Measurements from ENCODE around the gene MED27. TPM values are rescaled to one million over a fixed set of nuclear protein-coding genes. Genes with fewer than 3 reads are reported as not detected.

Gene MED27
- total RNA-seq, 1 donor: 25.7 TPM

DNA sequence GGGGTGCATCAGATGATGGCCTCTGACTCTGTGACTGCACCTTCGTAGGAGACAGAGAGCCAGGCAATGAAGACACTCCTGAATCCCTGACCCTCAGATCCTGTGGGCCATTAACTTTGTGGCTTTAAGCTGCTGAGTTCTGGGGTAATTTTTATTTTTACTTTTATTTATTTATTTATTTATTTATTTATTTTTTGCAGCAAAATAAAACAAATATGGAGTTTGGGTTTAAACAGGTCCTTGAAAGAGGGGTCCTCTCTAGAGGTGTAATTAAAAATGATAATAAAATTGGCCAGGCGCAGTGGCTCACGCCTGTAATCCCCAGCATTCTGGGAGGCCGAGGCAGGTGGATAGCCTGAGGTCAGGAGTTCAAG is 234.9 kb downstream of the MED27 start:
- H3K4me3 ChIP-seq (ENCODE audit: insufficient read depth, low read length): no peak overlapping the region
- H3K36me3 ChIP-seq (ENCODE audit: insufficient read depth, low read length): no peaks in the 10 kb centered on the region
- H3K4me2 ChIP-seq (ENCODE audit: insufficient read depth, low read length): no peak overlapping the region
- peaks cover 7% of the 10 kb centered on the region for H4K20me1 ChIP-seq (ENCODE audit: insufficient read depth, low read length)
- H2AFZ ChIP-seq (ENCODE audit: low read length): no peak overlapping the region
- TF ChIP-seq, protein P1, sequence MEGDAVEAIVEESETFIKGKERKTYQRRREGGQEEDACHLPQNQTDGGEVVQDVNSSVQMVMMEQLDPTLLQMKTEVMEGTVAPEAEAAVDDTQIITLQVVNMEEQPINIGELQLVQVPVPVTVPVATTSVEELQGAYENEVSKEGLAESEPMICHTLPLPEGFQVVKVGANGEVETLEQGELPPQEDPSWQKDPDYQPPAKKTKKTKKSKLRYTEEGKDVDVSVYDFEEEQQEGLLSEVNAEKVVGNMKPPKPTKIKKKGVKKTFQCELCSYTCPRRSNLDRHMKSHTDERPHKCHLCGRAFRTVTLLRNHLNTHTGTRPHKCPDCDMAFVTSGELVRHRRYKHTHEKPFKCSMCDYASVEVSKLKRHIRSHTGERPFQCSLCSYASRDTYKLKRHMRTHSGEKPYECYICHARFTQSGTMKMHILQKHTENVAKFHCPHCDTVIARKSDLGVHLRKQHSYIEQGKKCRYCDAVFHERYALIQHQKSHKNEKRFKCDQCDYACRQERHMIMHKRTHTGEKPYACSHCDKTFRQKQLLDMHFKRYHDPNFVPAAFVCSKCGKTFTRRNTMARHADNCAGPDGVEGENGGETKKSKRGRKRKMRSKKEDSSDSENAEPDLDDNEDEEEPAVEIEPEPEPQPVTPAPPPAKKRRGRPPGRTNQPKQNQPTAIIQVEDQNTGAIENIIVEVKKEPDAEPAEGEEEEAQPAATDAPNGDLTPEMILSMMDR (IDR thresholded peaks at IDR 0.05; ENCODE audit: extremely low read depth, low read depth, low read length): no peak
- no peak overlapping the region for H3K27ac ChIP-seq (ENCODE audit: low read depth, low read length)
- peaks cover 8% of the 10 kb centered on the region for H3K4me1 ChIP-seq (ENCODE audit: insufficient read depth, low read length)
- DNase-seq (ENCODE audit: insufficient read length, low spot score, missing footprints): peak; percentile 81
- no peaks in the 10 kb centered on the region for H3K79me2 ChIP-seq (ENCODE audit: insufficient read depth, low read length)
- no peaks in the 10 kb centered on the region for H3K9me3 ChIP-seq (ENCODE audit: low read depth, low read length)
- H3K27me3 ChIP-seq (ENCODE audit: insufficient read depth, low read length): peaks cover 18% of the 10 kb centered on the region

- Histone ChIP-seq H3K4me3 (ENCODE audit: insufficient read depth, low read length) (no peak overlapping the region), H2AFZ (ENCODE audit: low read length) (no peak overlapping the region), H3K79me2 (ENCODE audit: insufficient read depth, low read length) (no peaks in the 10 kb centered on the region), H3K9me3 (ENCODE audit: low read depth, low read length) (no peaks in the 10 kb centered on the region), H3K27me3 (ENCODE audit: insufficient read depth, low read length) (peaks cover 18% of the 10 kb centered on the region), H3K27ac (ENCODE audit: low read depth, low read length) (no peak overlapping the region), H3K36me3 (ENCODE audit: insufficient read depth, low read length) (no peaks in the 10 kb centered on the region), H4K20me1 (ENCODE audit: insufficient read depth, low read length) (peaks cover 7% of the 10 kb centered on the region), H3K4me2 (ENCODE audit: insufficient read depth, low read length) (no peak overlapping the region), H3K4me1 (ENCODE audit: insufficient read depth, low read length) (peaks cover 12% of the 10 kb centered on the region)
- peak; percentile 72 for DNase-seq (ENCODE audit: insufficient read length, low spot score, missing footprints)
- TF ChIP-seq, protein P1 (IDR thresholded peaks at IDR 0.05; ENCODE audit: extremely low read depth, low read depth, low read length): no peak
Measured at GRCh38 chr9:131843989-131844744, 235.5 kb downstream of the MED27 start.

DNA sequence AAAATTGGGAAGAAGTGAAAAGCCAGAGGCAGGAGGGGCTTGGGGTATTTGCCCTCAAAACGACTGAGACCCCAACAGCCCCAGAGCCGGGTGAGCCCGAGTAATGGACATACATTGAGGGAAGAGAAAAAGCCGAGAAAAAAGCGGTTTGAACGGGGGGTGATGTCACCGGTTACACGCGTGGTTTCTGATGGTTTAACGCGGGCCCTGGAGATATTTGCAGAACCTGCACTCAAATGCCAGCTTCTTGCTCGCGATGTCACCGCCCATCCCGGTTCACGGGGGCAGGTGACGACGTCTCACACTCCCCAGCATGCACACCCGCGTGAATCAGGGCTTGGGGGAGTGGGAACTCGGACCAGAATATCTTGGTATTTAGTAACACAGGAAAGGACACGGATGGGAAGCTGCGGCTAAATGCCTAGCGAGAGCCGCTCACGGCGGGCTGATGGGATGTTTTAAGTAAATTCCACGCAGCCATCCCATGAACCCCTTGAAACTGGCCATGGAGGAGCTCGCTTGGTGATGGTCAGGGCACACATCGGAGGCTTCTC is 237.8 kb downstream of the MED27 start:
- no peak overlapping the region for H3K4me2 ChIP-seq (ENCODE audit: insufficient read depth, low read length)
- no peaks in the 10 kb centered on the region for H3K9me3 ChIP-seq (ENCODE audit: low read depth, low read length)
- peaks cover 25% of the 10 kb centered on the region for H3K27me3 ChIP-seq (ENCODE audit: insufficient read depth, low read length)
- no peaks in the 10 kb centered on the region for H3K36me3 ChIP-seq (ENCODE audit: insufficient read depth, low read length)
- H3K27ac ChIP-seq (ENCODE audit: low read depth, low read length): no peak overlapping the region
- TF ChIP-seq, protein P1 (IDR thresholded peaks at IDR 0.05; ENCODE audit: extremely low read depth, low read depth, low read length): no peak
- no peaks in the 10 kb centered on the region for H3K79me2 ChIP-seq (ENCODE audit: insufficient read depth, low read length)
- peaks cover 7% of the 10 kb centered on the region for H4K20me1 ChIP-seq (ENCODE audit: insufficient read depth, low read length)
- peak; percentile 78 for DNase-seq (ENCODE audit: insufficient read length, low spot score, missing footprints)
- peaks cover 12% of the 10 kb centered on the region for H3K4me1 ChIP-seq (ENCODE audit: insufficient read depth, low read length)
- no peak overlapping the region for H2AFZ ChIP-seq (ENCODE audit: low read length)
- H3K4me3 ChIP-seq (ENCODE audit: insufficient read depth, low read length): no peak overlapping the region
